GM12891 (cell line): ENCODE data around the gene CFAP73.

Experiments used
- PAX5 ChIP-seq: IDR thresholded peaks from 2 replicates; pipeline ENCODE4 v1.6.1; 2011; ENCODE audit warnings: low read length, moderate library complexity, mild to moderate bottlenecking; ENCODE audit not compliant: insufficient read depth, severe bottlenecking
- POLR2A ChIP-seq: IDR thresholded peaks from 2 replicates; pipeline ENCODE4 v1.6.1; 2011; ENCODE audit warnings: low read depth, low read length, control low read depth
- POLR2AphosphoS5 ChIP-seq: IDR thresholded peaks from 2 replicates; pipeline ENCODE4 v1.6.1; 2011; ENCODE audit warnings: low read depth, low read length, control low read depth
- TAF1 ChIP-seq: IDR thresholded peaks from 2 replicates; pipeline ENCODE4 v1.6.1; 2011; ENCODE audit warnings: low read depth, low read length, control low read depth

- TF ChIP-seq POLR2A (no peak), POLR2AphosphoS5 (no peak), TAF1 (no peak), PAX5 (peak; percentile 86)
Measured at GRCh38 chr12:113173081-113173698, 23.7 kb downstream of the CFAP73 start.
